Lung (tissue), 12 donors: ENCODE results near the gene CARD8. TPM values are rescaled to one million over a fixed set of nuclear protein-coding genes. Genes with fewer than 3 reads are reported as not detected.

Source experiments
- ATAC-seq: fragments of 200-7000 bp; cut with Tn5 transposase; one replicate; pipeline ENCODE4 v1.9.1; 2020; ENCODE audit warnings: moderate number of reproducible peaks; ENCODE audit not compliant: insufficient read depth, low FRiP score
- DNase-seq, 3 donors: peaks; one replicate each; pipeline ENCODE4 v3.0.0-alpha.2; 2013 to 2017
- H3K27ac ChIP-seq, 2 donors: one replicate each; pipeline ENCODE4 v1.5.1; 2013; ENCODE audit warnings: mild to moderate bottlenecking in 2 of 2, moderate library complexity in 2 of 2, control low read depth in 1 of 2, inconsistent platforms in 1 of 2, low read depth in 1 of 2, low read length in 1 of 2
- H3K27me3 ChIP-seq, 3 donors: one replicate each; pipeline ENCODE4 v1.5.1; 2013; ENCODE audit warnings: low read length in 2 of 3; ENCODE audit not compliant: control insufficient read depth in 3 of 3, insufficient read depth in 3 of 3
- H3K36me3 ChIP-seq, 4 donors: one replicate each; pipeline ENCODE4 v1.5.1; 2013; ENCODE audit warnings: low read length in 4 of 4, mild to moderate bottlenecking in 1 of 4, moderate library complexity in 1 of 4; ENCODE audit not compliant: control insufficient read depth in 4 of 4, insufficient read depth in 4 of 4
- H3K4me1 ChIP-seq, 5 donors: one replicate each; pipeline ENCODE4 v1.5.1; 2013; ENCODE audit warnings: low read length in 5 of 5, mild to moderate bottlenecking in 2 of 5, moderate library complexity in 1 of 5; ENCODE audit not compliant: control insufficient read depth in 5 of 5, insufficient read depth in 5 of 5
- H3K4me3 ChIP-seq: one replicate; pipeline ENCODE4 v1.5.1; 2013; ENCODE audit warnings: mild to moderate bottlenecking, control low read depth, moderate library complexity
- H3K9ac ChIP-seq, 2 donors: one replicate each; pipeline ENCODE4 v1.5.1; 2013; ENCODE audit warnings: low read length in 2 of 2, control low read depth in 1 of 2; ENCODE audit not compliant: insufficient read depth in 1 of 2
- H3K9me3 ChIP-seq, 4 donors: one replicate each; pipeline ENCODE4 v1.5.1; 2013; ENCODE audit warnings: low read length in 3 of 4, mild to moderate bottlenecking in 1 of 4, moderate library complexity in 1 of 4; ENCODE audit not compliant: control insufficient read depth in 4 of 4, insufficient read depth in 3 of 4
- WGBS, 2 donors: extraction: QIAGEN DNeasy Blood & Tissue Kit; methylation state at CpG; one replicate each; pipeline ENCODE4 v1.1.7; 2013; 5-methylcytosine and 5-hydroxymethylcytosine counted together
- polyA plus RNA-seq, 2 donors: library from polyadenylated mRNA; stranded (reverse); fragments of 200-250 nt; gene quantifications; one replicate each; pipeline ENCODE4 v1.2.1, GENCODE V29; 2013
- total RNA-seq, 2 donors: library from RNA; depleted of rRNA in 1 of 2; stranded (reverse); fragments of >200 nt in 1 of 2; gene quantifications; one replicate each; pipeline ENCODE4 v1.2.1, GENCODE V29; 2014 to 2021
- TF ChIP-seq, protein P1 (sequence below): IDR thresholded peaks from 2 replicates; pipeline ENCODE4 v1.5.1; 2012; ENCODE audit warnings: mild to moderate bottlenecking; ENCODE audit errors: control extremely low read depth, extremely low read depth
- donor health status: control.
- donor health status: control.
- donor health status: Bipolar disorder and iron deficiency.
- donor health status: healthy.
- donor health status: DM: yes; HTN: yes; CAD: no.

The CARD8 gene
- total and polyA plus RNA-seq, 4 donors, result 43.0 to 114 (median 53.2) TPM

DNA sequence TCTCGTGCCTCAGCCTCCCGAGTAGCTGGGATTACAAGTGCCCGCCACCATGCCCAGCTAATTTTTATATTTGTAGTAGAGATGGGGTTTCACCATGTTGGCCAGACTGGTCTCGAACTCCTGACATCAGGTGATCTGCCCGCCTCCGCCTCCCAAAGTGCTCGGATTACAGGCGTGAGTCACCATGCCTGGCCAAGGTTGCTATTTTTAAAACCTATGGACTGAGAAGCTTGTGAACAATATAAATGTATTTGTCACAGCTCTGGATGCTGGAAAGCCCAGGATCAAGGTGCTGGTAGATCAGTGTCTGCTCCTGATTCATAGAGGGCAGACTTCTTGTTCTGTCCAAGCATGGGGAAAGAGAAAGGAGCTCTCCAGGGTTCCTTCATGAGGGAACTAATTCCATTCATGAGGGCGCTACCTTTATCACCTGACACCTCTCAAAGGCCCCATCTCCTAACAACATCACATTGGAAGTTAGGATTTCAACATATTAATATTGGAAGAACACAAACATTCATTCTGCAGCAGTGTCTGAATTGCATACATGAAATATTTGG lies 16.1 kb downstream of the CARD8 start:
- no peak for ATAC-seq
- Histone ChIP-seq H3K36me3 (peaks cover 12 to 22% (median 15%) of the 10 kb centered on the region in 4 donors), H3K4me3 (no peak overlapping the region), H3K9me3 (no peaks in the 10 kb centered on the region), H3K4me1 (no peaks in the 10 kb centered on the region), H3K9ac (no peak overlapping the region), H3K27ac (no peak overlapping the region), H3K27me3 (no peaks in the 10 kb centered on the region)
- TF ChIP-seq, protein P1, sequence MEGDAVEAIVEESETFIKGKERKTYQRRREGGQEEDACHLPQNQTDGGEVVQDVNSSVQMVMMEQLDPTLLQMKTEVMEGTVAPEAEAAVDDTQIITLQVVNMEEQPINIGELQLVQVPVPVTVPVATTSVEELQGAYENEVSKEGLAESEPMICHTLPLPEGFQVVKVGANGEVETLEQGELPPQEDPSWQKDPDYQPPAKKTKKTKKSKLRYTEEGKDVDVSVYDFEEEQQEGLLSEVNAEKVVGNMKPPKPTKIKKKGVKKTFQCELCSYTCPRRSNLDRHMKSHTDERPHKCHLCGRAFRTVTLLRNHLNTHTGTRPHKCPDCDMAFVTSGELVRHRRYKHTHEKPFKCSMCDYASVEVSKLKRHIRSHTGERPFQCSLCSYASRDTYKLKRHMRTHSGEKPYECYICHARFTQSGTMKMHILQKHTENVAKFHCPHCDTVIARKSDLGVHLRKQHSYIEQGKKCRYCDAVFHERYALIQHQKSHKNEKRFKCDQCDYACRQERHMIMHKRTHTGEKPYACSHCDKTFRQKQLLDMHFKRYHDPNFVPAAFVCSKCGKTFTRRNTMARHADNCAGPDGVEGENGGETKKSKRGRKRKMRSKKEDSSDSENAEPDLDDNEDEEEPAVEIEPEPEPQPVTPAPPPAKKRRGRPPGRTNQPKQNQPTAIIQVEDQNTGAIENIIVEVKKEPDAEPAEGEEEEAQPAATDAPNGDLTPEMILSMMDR, result no peak
- WGBS, 2 donors, result 97 to 99% methylated on average over 9 of the region's 9 CpGs
- DNase-seq, result no peak

DNA sequence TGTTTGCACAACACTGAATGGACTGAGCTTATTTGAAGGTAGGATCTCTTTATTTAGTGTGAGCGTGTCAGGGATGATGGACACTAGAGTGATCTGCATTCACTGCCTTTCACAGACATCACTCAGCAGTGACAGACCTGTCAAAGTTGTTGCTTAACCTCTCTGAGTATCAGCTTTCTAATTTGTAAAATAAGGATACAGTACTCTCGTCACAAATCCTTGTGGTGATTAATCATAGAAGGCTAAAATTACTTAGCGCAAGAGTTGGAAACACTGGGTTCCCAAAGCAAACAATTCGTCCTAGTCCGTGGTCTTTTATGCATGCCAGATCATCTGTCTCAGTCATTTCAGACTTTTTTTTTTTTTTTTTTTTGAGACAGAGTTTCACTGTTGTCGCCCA lies 16.6 kb downstream of the CARD8 start:
- Histone ChIP-seq H3K4me1 (no peaks in the 10 kb centered on the region), H3K27ac (no peak overlapping the region), H3K9me3 (no peaks in the 10 kb centered on the region), H3K4me3 (no peak overlapping the region), H3K36me3 (peaks cover 15 to 22% (median 16%) of the 10 kb centered on the region in 4 donors), H3K27me3 (no peaks in the 10 kb centered on the region), H3K9ac (no peak overlapping the region)
- WGBS, 2 donors, result 84 to 85% methylated on average over 6 of the region's 6 CpGs
- TF ChIP-seq, protein P1, result no peak
- ATAC-seq (no peak), DNase-seq (no peak)

DNA sequence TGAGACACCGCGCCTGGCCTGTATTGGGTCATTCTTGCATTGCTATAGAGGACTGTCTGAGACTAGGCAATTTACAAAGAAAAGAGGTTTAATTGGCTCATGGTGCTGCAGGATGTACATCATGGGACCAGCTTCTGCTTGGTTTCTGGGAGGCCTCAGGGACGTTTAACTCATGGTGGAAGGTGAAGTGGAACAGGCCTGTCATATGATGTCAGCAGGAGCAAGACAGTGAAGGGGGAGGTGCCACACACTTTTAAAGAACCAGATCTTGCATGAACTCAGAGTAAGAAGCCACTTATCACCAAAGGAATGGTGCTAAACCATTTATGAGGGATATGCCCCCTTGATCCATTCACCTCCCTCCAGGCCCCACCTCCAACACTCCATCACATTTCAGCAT lies 18.7 kb downstream of the CARD8 start:
- no peaks in the 10 kb centered on the region for H3K9me3 ChIP-seq
- H3K36me3 ChIP-seq, result peaks cover 22 to 30% (median 29%) of the 10 kb centered on the region in 4 donors
- no peak overlapping the region for H3K9ac ChIP-seq
- no peaks in the 10 kb centered on the region for H3K27me3 ChIP-seq
- H3K4me3 ChIP-seq, result no peak overlapping the region
- TF ChIP-seq, protein P1, result no peak
- WGBS, 2 donors, result 79 to 80% methylated on average over 3 of the region's 3 CpGs
- no peak overlapping the region for H3K27ac ChIP-seq
- ATAC-seq (no peak), DNase-seq (no peak)
- H3K4me1 ChIP-seq, result no peaks in the 10 kb centered on the region

DNA sequence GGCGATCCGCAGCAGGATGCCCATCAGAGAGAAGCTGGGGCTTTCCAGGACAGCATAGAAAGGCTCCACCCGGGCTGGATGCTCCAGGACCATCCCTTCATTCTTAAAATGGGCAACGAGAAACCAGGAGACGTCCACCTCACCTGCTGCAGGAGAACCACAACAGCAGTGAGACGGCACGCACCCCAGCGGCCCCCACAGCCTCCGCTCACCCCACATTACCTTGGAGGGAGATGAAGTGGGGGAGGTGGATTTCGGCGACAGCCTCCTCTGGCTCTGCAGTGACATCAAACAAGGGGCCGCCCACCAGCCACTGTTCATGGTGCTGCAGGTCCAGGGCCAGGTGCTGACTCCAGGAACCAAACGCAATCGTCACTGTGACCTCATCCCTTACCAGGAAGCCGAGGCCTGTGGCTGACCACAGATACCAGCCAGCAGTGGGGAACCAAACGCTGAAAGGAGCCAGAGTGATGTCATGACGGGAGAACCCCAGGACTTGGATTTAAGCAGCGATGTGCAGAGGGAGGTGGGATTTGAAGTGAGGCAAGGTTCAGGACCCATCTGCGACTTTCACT lies 25.1 kb downstream of the CARD8 start:
- Histone ChIP-seq H3K9ac (no peak overlapping the region), H3K36me3 (peaks cover 17 to 45% (median 32%) of the 10 kb centered on the region in 4 donors), H3K4me1 (no peaks in the 10 kb centered on the region), H3K9me3 (no peaks in the 10 kb centered on the region), H3K27me3 (no peaks in the 10 kb centered on the region), H3K27ac (no peak overlapping the region), H3K4me3 (no peak overlapping the region)
- TF ChIP-seq, protein P1, result no peak
- ATAC-seq (no peak), DNase-seq (no peak)
- WGBS, 2 donors, result 86 to 87% methylated on average over 19 of the region's 19 CpGs
